Fibroblast of mammary gland (primary cell): ENCODE data around the gene ALX4.

Experiments
- DNase-seq: peaks from one replicate; pipeline ENCODE4 v3.0.0-alpha.2; 2010; ENCODE audit warnings: low read depth
- H3K4me3 ChIP-seq: 2 replicates; pipeline ENCODE4 v1.5.1; 2011; ENCODE audit warnings: low read depth, mild to moderate bottlenecking, low read length, moderate library complexity; ENCODE audit not compliant: control insufficient read depth
- CTCF ChIP-seq: conservative IDR thresholded peaks from 2 replicates; pipeline ENCODE4 v1.5.1; 2011; ENCODE audit warnings: low read depth, low read length, inconsistent platforms; ENCODE audit not compliant: control insufficient read depth, insufficient read depth

ALX4 gene

GRCh38 chr11:44226945-44227344 lies 83.0 kb downstream of the ALX4 start:
- DNase-seq: no peak

DNA sequence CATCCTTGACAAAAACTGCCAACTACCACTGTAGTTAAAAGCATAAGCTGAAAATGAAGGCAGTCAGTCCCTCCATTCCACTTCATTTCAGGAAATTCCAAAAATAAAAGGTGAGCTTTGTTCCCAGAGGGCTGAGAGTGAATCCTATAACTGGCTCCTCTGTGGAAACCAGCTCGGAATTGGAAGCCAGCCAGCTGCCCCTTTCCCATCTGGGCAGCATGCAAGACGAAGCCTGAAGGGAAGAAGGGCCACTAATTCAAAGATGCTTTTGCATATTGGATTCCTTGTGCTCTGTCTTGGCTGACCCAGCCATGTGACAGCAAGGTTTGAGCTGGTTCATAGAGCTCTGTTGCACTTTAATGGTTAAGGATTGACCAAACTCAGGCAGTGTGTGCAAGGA lies 83.4 kb downstream of the ALX4 start:
- no peak for DNase-seq
- no peak for TF ChIP-seq CTCF
- no peak overlapping the region for H3K4me3 ChIP-seq

More at GRCh38 chr11:44226945-44227344, 83.0 kb downstream of the ALX4 start:
- no peak overlapping the region for H3K4me3 ChIP-seq
- no peak for TF ChIP-seq CTCF

DNA sequence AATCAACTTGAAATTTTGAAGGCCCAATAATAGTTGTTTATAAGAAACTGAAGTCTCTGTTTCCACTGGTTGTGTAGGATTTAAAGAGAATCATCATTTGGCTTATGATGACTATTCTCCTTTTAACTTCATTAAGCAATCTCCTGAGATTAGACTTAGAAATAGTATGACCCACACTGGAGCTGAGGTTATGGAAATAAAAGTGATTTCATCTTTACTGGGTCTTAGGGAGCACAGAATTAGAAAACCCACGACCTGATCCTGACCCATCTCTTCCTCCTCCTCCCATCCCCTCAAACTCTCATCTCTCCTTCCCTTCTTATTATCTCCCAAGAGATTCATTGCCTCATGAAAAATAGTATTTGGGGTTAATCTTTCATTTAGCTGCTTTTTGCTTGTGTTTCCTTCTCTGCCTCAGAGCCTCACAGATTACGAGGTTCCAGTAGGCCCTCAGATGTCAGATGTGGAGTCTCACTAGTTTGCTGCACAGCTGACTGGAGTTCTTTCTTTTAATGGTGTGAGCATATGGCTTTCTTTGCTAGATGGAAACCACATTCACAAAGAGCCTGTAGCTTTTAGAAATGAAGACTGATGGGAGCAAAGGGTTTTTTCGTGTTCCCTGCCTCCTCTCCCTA lies 85.0 kb downstream of the ALX4 start:
- no peak overlapping the region for H3K4me3 ChIP-seq

GRCh38 chr11:44223238-44223637 lies 86.7 kb downstream of the ALX4 start:
- TF ChIP-seq CTCF: no peak
- peak; percentile 66 for DNase-seq

More for the DNA sequence above, 85.0 kb downstream of the ALX4 start:
- peak; percentile 58 for DNase-seq
- TF ChIP-seq CTCF: no peak

GRCh38 chr11:44221992-44222391 lies 87.9 kb downstream of the ALX4 start:
- no peak for TF ChIP-seq CTCF
- no peak overlapping the region for H3K4me3 ChIP-seq
- DNase-seq: no peak

More at GRCh38 chr11:44223238-44223637, 86.7 kb downstream of the ALX4 start:
- H3K4me3 ChIP-seq: no peak overlapping the region

- no peak overlapping the region for H3K4me3 ChIP-seq
- DNase-seq: no peak
- TF ChIP-seq CTCF: no peak
Observed at GRCh38 chr11:44221456-44221855, 88.5 kb downstream of the ALX4 start.
